Hepatocyte (in vitro differentiated cells): ENCODE data around the gene SPEG.

Experiments
- CTCF ChIP-seq: fragments of 200-600 bp; sonication (generic); IDR thresholded peaks from 2 replicates; pipeline ENCODE4 v1.5.1; 2016; ENCODE audit warnings: antibody characterized with exemption, mild to moderate bottlenecking; ENCODE audit not compliant: poor library complexity
- EZH2 ChIP-seq: fragments of 200-600 bp; sonication (generic); IDR thresholded peaks from 2 replicates; pipeline ENCODE4 v1.6.1; 2016; ENCODE audit warnings: antibody characterized with exemption, mild to moderate bottlenecking, borderline replicate concordance
- EZH2phosphoT487 ChIP-seq: fragments of 200-600 bp; sonication (generic); IDR thresholded peaks from one replicate; pipeline ENCODE4 v1.6.1; 2018; ENCODE audit warnings: antibody characterized with exemption, mild to moderate bottlenecking, low read depth, moderate library complexity; ENCODE audit not compliant: unreplicated experiment, severe bottlenecking

- TF ChIP-seq CTCF, result no peak
- no peak for TF ChIP-seq EZH2
- TF ChIP-seq EZH2phosphoT487, result no peak
These were observed 39.8 kb downstream of the SPEG start for GRCh38 chr2:219474285-219475060.
